ENCODE results near the gene L3MBTL2.

The L3MBTL2 gene

GRCh38 chr22:41201141-41201540, 4.0 kb upstream of the L3MBTL2 start (continued):
- TF ChIP-seq CREB5 (CRISPR knock-in tag; IDR thresholded peaks at IDR 0.05; ENCODE audit: low read depth) = no peak
- no peak for TF ChIP-seq RARB (CRISPR knock-in tag; IDR thresholded peaks at IDR 0.05)
- TF ChIP-seq PPARA (CRISPR knock-in tag; IDR thresholded peaks at IDR 0.05; ENCODE audit: borderline replicate concordance) = no peak
- no peak for TF ChIP-seq ARNTL (CRISPR knock-in tag; IDR thresholded peaks at IDR 0.05; ENCODE audit: borderline replicate concordance, low read depth)
- TF ChIP-seq ZC3H10 (CRISPR knock-in tag; IDR thresholded peaks at IDR 0.05) = no peak
- TF ChIP-seq OSR1 (CRISPR knock-in tag; IDR thresholded peaks at IDR 0.05) = no peak

- no peak for TF ChIP-seq ARNTL (CRISPR knock-in tag; IDR thresholded peaks at IDR 0.05; ENCODE audit: borderline replicate concordance, low read depth)
- no peak for TF ChIP-seq BACH2 (CRISPR knock-in tag; IDR thresholded peaks at IDR 0.05; ENCODE audit: borderline replicate concordance)
- TF ChIP-seq ZC3H10 (CRISPR knock-in tag; IDR thresholded peaks at IDR 0.05) = no peak
- TF ChIP-seq PPARA (CRISPR knock-in tag; IDR thresholded peaks at IDR 0.05; ENCODE audit: borderline replicate concordance) = no peak
- TF ChIP-seq CSDC2 (CRISPR knock-in tag; IDR thresholded peaks at IDR 0.05) = no peak
- no peak for TF ChIP-seq ZNF70 (CRISPR knock-in tag; IDR thresholded peaks at IDR 0.05)
- no peak for TF ChIP-seq ZNF8 (CRISPR knock-in tag; IDR thresholded peaks at IDR 0.05)
- no peak for TF ChIP-seq ZNF565 (CRISPR knock-in tag; conservative IDR thresholded peaks at IDR 0.05; ENCODE audit: low read depth)
- TF ChIP-seq RARB (CRISPR knock-in tag; IDR thresholded peaks at IDR 0.05) = no peak
- TF ChIP-seq ISL1 (CRISPR knock-in tag; IDR thresholded peaks at IDR 0.05) = no peak
- TF ChIP-seq GLIS3 (CRISPR knock-in tag; IDR thresholded peaks at IDR 0.05) = no peak
- no peak for TF ChIP-seq PATZ1 (CRISPR knock-in tag; IDR thresholded peaks at IDR 0.05; ENCODE audit: borderline replicate concordance)
- no peak for TF ChIP-seq TSHZ2 (CRISPR knock-in tag; IDR thresholded peaks at IDR 0.05)
- TF ChIP-seq ZFP30 (CRISPR knock-in tag; IDR thresholded peaks at IDR 0.05) = no peak
- TF ChIP-seq SNAI2 (CRISPR knock-in tag; IDR thresholded peaks at IDR 0.05) = no peak
- TF ChIP-seq CREB5 (CRISPR knock-in tag; IDR thresholded peaks at IDR 0.05; ENCODE audit: low read depth) = no peak
- TF ChIP-seq, protein P1, sequence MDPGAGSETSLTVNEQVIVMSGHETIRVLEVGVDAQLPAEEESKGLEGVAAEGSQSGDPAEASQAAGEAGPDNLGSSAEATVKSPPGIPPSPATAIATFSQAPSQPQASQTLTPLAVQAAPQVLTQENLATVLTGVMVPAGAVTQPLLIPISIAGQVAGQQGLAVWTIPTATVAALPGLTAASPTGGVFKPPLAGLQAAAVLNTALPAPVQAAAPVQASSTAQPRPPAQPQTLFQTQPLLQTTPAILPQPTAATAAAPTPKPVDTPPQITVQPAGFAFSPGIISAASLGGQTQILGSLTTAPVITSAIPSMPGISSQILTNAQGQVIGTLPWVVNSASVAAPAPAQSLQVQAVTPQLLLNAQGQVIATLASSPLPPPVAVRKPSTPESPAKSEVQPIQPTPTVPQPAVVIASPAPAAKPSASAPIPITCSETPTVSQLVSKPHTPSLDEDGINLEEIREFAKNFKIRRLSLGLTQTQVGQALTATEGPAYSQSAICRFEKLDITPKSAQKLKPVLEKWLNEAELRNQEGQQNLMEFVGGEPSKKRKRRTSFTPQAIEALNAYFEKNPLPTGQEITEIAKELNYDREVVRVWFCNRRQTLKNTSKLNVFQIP (CRISPR knock-in tag; IDR thresholded peaks at IDR 0.05; ENCODE audit: borderline replicate concordance, low read depth) = no peak
- TF ChIP-seq ESRRG (CRISPR knock-in tag; IDR thresholded peaks at IDR 0.05) = no peak
- TF ChIP-seq TCF4 (CRISPR knock-in tag; IDR thresholded peaks at IDR 0.05; ENCODE audit: borderline replicate concordance) = no peak
- no peak for ATAC-seq
These were observed 2.0 kb upstream of the L3MBTL2 start for GRCh38 chr22:41203118-41203517.

DNA sequence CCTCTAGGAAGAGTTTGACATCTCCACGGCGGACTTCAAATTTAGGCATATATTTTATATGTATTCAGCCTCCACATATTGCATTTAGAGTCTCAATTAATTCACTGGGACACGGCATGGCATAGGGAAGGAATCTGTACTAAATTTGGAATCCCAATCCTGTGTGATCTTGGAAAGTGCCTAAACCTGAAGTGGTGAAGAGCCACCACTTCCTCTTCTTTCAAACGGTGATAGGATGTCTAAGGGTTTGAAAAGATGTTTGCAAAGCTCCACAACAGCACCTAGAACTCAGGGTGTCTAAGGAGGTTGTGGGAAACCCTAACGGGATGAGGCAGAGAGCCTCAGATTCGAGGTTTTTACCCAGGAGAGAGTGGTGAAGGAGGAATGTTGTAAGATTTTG, 1.0 kb upstream of the L3MBTL2 start:
- TF ChIP-seq OSR1 (CRISPR knock-in tag; IDR thresholded peaks at IDR 0.05) (no peak), PPARA (CRISPR knock-in tag; IDR thresholded peaks at IDR 0.05; ENCODE audit: borderline replicate concordance) (no peak), SNAI2 (CRISPR knock-in tag; IDR thresholded peaks at IDR 0.05) (no peak), GLIS3 (CRISPR knock-in tag; IDR thresholded peaks at IDR 0.05) (no peak)
- TF ChIP-seq, protein P1 (CRISPR knock-in tag; IDR thresholded peaks at IDR 0.05; ENCODE audit: borderline replicate concordance, low read depth) = no peak
- no peak for ATAC-seq
